Hepatocyte (in vitro differentiated cells): ENCODE data around the gene BBS9. TPM values are rescaled to one million over a fixed set of nuclear protein-coding genes. Genes with fewer than 3 reads are reported as not detected.

Source experiments
- DNase-seq: peaks from one replicate; pipeline ENCODE4 v3.0.0-alpha.2; 2016; ENCODE audit warnings: low spot score
- H2AFZ ChIP-seq: fragments of 200-600 bp; sonication (generic); 2 replicates; pipeline ENCODE4 v1.6.0; 2016; ENCODE audit warnings: antibody characterized with exemption, mild to moderate bottlenecking
- H3K27ac ChIP-seq: fragments of 200-600 bp; sonication (generic); 2 replicates; pipeline ENCODE4 v1.5.1; 2016; ENCODE audit warnings: mild to moderate bottlenecking
- H3K27me3 ChIP-seq: fragments of 200-600 bp; sonication (generic); 2 replicates; pipeline ENCODE4 v1.6.1; 2016
- H3K36me3 ChIP-seq: fragments of 200-600 bp; sonication (generic); replicated peaks from 2 replicates; pipeline ENCODE4 v1.5.1; 2016; ENCODE audit warnings: low read depth; ENCODE audit not compliant: insufficient read depth
- H3K4me1 ChIP-seq: fragments of 200-600 bp; sonication (generic); 2 replicates; pipeline ENCODE4 v1.5.1; 2016; ENCODE audit warnings: mild to moderate bottlenecking, moderate library complexity; ENCODE audit not compliant: insufficient read depth
- H3K4me2 ChIP-seq: fragments of 200-600 bp; sonication (generic); 2 replicates; pipeline ENCODE4 v1.6.0; 2016
- H3K4me3 ChIP-seq: fragments of 200-600 bp; sonication (generic); 2 replicates; pipeline ENCODE4 v1.5.1; 2016; ENCODE audit warnings: mild to moderate bottlenecking
- H3K79me2 ChIP-seq: fragments of 200-600 bp; sonication (generic); 2 replicates; pipeline ENCODE4 v1.6.0; 2017; ENCODE audit warnings: mild to moderate bottlenecking
- H3K9me2 ChIP-seq: fragments of 200-600 bp; sonication (generic); replicated peaks from 2 replicates; pipeline ENCODE4 v1.6.0; 2017; ENCODE audit warnings: mild to moderate bottlenecking; ENCODE audit not compliant: insufficient read depth
- H3K9me3 ChIP-seq: fragments of 200-600 bp; sonication (generic); 2 replicates; pipeline ENCODE4 v1.5.1; 2016; ENCODE audit warnings: low read depth, mild to moderate bottlenecking
- H4K20me1 ChIP-seq: fragments of 200-600 bp; sonication (generic); 2 replicates; pipeline ENCODE4 v1.6.0; 2016; ENCODE audit warnings: mild to moderate bottlenecking; ENCODE audit not compliant: insufficient read depth, poor library complexity, severe bottlenecking
- EZH2 ChIP-seq: fragments of 200-600 bp; sonication (generic); IDR thresholded peaks from 2 replicates; pipeline ENCODE4 v1.6.1; 2016; ENCODE audit warnings: antibody characterized with exemption, mild to moderate bottlenecking, borderline replicate concordance
- EZH2phosphoT487 ChIP-seq: fragments of 200-600 bp; sonication (generic); IDR thresholded peaks from one replicate; pipeline ENCODE4 v1.6.1; 2018; ENCODE audit warnings: antibody characterized with exemption, mild to moderate bottlenecking, low read depth, moderate library complexity; ENCODE audit not compliant: unreplicated experiment, severe bottlenecking
- WGBS: methylation state at CpG from one replicate; pipeline ENCODE4 v1.1.6; 2016; ENCODE audit warnings: low lambda C conversion rate; ENCODE audit errors: missing lambda C conversion rate; 5-methylcytosine and 5-hydroxymethylcytosine counted together
- polyA plus RNA-seq: library from polyadenylated mRNA; unstranded; fragments of >200 nt; fragmentation: Nextera tagmentation; extraction: Ambion mirVana; gene quantifications from 2 replicates; pipeline ENCODE4 v1.2.1, GENCODE V29; 2016
- total RNA-seq: library from RNA; depleted of rRNA; stranded (reverse); fragments of >200 nt; gene quantifications from 2 replicates; pipeline ENCODE4 v1.2.3, GENCODE V29; 2014
- TF ChIP-seq, protein P1 (sequence below): fragments of 200-600 bp; sonication (generic); IDR thresholded peaks from 2 replicates; pipeline ENCODE4 v1.5.1; 2016; ENCODE audit warnings: antibody characterized with exemption, mild to moderate bottlenecking; ENCODE audit not compliant: poor library complexity

Gene BBS9
- total and polyA plus RNA-seq, 2 experiments from 2014 or later: 10.1 to 12.3 TPM

DNA sequence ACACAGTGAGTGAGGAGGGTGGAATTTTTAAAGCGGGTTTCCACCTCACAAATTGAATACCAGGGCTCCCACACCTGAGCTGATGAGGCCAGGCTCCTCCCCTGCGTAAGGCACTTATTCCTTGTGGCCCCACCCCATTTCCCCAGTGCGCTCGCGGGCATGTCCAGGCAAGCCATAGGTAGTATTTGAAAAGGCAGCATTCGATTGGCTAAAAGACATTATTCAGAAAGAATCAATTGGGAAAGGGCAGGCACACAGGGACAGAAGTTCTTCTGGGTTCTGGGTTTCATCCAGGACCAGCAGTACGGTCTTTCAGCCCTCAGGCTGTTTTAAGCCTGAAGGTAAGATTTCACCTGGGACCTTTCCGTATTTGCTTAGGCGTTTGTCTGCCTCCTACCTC, 222.3 kb downstream of the BBS9 start:
- no peaks in the 10 kb centered on the region for H3K9me2 ChIP-seq
- H3K27ac ChIP-seq: no peak overlapping the region
- no peaks in the 10 kb centered on the region for H3K27me3 ChIP-seq
- no peaks in the 10 kb centered on the region for H3K36me3 ChIP-seq
- no peaks in the 10 kb centered on the region for H3K4me1 ChIP-seq
- H2AFZ ChIP-seq: no peak overlapping the region
- no peaks in the 10 kb centered on the region for H3K9me3 ChIP-seq
- H3K4me3 ChIP-seq: no peak overlapping the region
- H3K4me2 ChIP-seq: no peak overlapping the region
- TF ChIP-seq, protein P1, sequence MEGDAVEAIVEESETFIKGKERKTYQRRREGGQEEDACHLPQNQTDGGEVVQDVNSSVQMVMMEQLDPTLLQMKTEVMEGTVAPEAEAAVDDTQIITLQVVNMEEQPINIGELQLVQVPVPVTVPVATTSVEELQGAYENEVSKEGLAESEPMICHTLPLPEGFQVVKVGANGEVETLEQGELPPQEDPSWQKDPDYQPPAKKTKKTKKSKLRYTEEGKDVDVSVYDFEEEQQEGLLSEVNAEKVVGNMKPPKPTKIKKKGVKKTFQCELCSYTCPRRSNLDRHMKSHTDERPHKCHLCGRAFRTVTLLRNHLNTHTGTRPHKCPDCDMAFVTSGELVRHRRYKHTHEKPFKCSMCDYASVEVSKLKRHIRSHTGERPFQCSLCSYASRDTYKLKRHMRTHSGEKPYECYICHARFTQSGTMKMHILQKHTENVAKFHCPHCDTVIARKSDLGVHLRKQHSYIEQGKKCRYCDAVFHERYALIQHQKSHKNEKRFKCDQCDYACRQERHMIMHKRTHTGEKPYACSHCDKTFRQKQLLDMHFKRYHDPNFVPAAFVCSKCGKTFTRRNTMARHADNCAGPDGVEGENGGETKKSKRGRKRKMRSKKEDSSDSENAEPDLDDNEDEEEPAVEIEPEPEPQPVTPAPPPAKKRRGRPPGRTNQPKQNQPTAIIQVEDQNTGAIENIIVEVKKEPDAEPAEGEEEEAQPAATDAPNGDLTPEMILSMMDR: no peak
- TF ChIP-seq EZH2 (no peak), EZH2phosphoT487 (no peak)
- DNase-seq: no peak
- no peaks in the 10 kb centered on the region for H4K20me1 ChIP-seq
- H3K79me2 ChIP-seq: no peaks in the 10 kb centered on the region
- 94% methylated on average over 9 of the region's 9 CpGs for WGBS

DNA sequence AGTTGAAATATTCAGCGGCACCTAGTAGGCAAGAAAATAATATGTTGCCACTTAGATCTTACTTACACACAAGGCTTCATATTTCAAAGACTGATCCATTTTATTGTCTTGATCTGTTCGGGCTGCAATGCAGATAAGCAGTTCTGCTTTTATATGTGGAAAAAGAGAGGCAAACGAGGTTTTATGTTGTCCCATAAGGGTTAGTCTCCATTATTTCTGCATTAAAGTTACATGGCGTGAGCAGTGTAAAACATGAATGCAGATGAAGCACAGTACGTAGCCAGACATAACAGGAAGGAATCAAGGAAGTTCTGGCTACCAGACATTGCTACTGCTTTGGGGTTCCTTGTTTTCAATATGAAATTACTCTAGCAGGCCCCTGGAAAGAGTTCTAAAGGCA, 224.8 kb downstream of the BBS9 start:
- H3K27ac ChIP-seq: no peak overlapping the region
- no peaks in the 10 kb centered on the region for H3K36me3 ChIP-seq
- H4K20me1 ChIP-seq: no peaks in the 10 kb centered on the region
- no peak overlapping the region for H3K4me3 ChIP-seq
- H3K79me2 ChIP-seq: no peaks in the 10 kb centered on the region
- TF ChIP-seq EZH2phosphoT487: no peak
- no peak for TF ChIP-seq EZH2
- TF ChIP-seq, protein P1: no peak
- DNase-seq: no peak
- H2AFZ ChIP-seq: no peak overlapping the region
- 72% methylated on average over 5 of the region's 5 CpGs for WGBS
- H3K9me3 ChIP-seq: no peaks in the 10 kb centered on the region
- H3K4me2 ChIP-seq: no peak overlapping the region
- H3K27me3 ChIP-seq: no peaks in the 10 kb centered on the region
- H3K4me1 ChIP-seq: no peaks in the 10 kb centered on the region
- no peaks in the 10 kb centered on the region for H3K9me2 ChIP-seq

- no peaks in the 10 kb centered on the region for H3K27me3 ChIP-seq
- TF ChIP-seq, protein P1: no peak
- TF ChIP-seq EZH2phosphoT487 (no peak), EZH2 (no peak)
- no peaks in the 10 kb centered on the region for H3K79me2 ChIP-seq
- no peaks in the 10 kb centered on the region for H4K20me1 ChIP-seq
- WGBS: 92% methylated on average over 1 of the region's 1 CpG
- H3K4me2 ChIP-seq: no peak overlapping the region
- H3K27ac ChIP-seq: no peak overlapping the region
- no peak for DNase-seq
- H2AFZ ChIP-seq: no peak overlapping the region
- H3K36me3 ChIP-seq: no peaks in the 10 kb centered on the region
- H3K4me1 ChIP-seq: no peaks in the 10 kb centered on the region
- no peaks in the 10 kb centered on the region for H3K9me2 ChIP-seq
- H3K4me3 ChIP-seq: no peak overlapping the region
- no peaks in the 10 kb centered on the region for H3K9me3 ChIP-seq
Measured at GRCh38 chr7:33355386-33355785, 226.0 kb downstream of the BBS9 start.

GRCh38 chr7:33356336-33356735, 227.0 kb downstream of the BBS9 start:
- no peak overlapping the region for H3K4me2 ChIP-seq
- whole genome bisulfite sequencing: 90% methylated on average over 2 of the region's 2 CpGs
- TF ChIP-seq EZH2phosphoT487: no peak
- TF ChIP-seq, protein P1: no peak
- TF ChIP-seq EZH2: no peak
- H3K27ac ChIP-seq: no peak overlapping the region
- DNase-seq: no peak
- H2AFZ ChIP-seq: no peak overlapping the region
- no peaks in the 10 kb centered on the region for H4K20me1 ChIP-seq
- H3K27me3 ChIP-seq: no peaks in the 10 kb centered on the region
- H3K4me3 ChIP-seq: no peak overlapping the region
- no peaks in the 10 kb centered on the region for H3K4me1 ChIP-seq
- no peaks in the 10 kb centered on the region for H3K9me2 ChIP-seq
- no peaks in the 10 kb centered on the region for H3K9me3 ChIP-seq
- no peaks in the 10 kb centered on the region for H3K79me2 ChIP-seq
- H3K36me3 ChIP-seq: no peaks in the 10 kb centered on the region
